GM11168 (cell line): ENCODE results near the gene SLC16A9.

Experiments used
- in situ Hi-C: fragments of 300-500 bp; cut with MboI; formaldehyde crosslinking; loops from one replicate; pipeline ENCODE4 v1.12.0; 2022; ENCODE audit warnings: low sequenced_read_pairs; ENCODE audit not compliant: unreplicated experiment

SLC16A9 gene

DNA sequence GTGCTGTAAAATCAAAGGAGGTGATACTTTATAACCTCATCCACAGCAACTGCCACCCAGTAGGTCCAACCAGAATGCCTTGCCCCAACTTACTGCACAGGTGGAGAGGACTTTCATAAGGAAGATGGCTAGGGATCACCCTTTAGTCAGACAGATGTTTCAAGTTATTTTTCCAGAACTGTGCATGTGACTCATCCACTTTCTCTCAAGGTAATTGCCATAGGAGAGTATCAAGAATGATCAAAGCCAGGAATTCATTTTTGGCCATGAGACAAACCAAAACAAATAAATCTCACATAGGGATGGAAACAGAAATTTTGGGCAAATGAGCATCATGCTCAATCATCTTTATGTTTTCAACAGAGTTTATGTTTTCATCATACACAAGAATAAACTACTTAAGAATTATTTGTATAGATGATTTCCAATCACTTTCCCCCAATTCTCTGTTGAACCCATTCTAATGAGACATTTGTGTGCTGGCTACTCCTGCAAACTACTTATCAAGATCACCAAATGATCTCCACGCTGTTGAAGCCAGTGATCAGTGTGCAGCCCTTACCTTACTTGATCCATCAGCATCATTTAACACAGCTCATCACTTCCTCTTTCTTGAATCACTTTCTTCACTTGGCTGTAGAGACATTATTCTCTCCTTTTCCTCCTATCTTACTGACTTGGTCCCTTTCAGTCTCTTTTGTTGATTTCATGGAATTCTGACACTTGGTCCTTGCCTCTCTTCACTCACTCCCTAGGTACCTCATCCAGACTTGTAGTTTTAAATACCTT lies 74.0 kb downstream of the SLC16A9 start:
- in situ Hi-C loops: loop anchor here (25.0 kb wide), 2 partner anchors 402 to 577 kb away; no protein-coding TSS in a partner anchor

GRCh38 chr10:59634102-59634501 lies 75.5 kb downstream of the SLC16A9 start:
- in situ Hi-C loops: loop anchor here (25.0 kb wide), 2 partner anchors 403 to 578 kb away; no protein-coding TSS in a partner anchor

GRCh38 chr10:59633063-59633462 lies 76.6 kb downstream of the SLC16A9 start:
- in situ Hi-C loops: loop anchor here (25.0 kb wide), 2 partner anchors 404 to 579 kb away; no protein-coding TSS in a partner anchor

GRCh38 chr10:59631882-59632807 lies 77.5 kb downstream of the SLC16A9 start:
- in situ Hi-C loops: loop anchor here (25.0 kb wide), 2 partner anchors 405 to 580 kb away; no protein-coding TSS in a partner anchor

- in situ Hi-C loops: loop anchor here (25.0 kb wide), 2 partner anchors 406 to 581 kb away; no protein-coding TSS in a partner anchor
These were observed 78.4 kb downstream of the SLC16A9 start for GRCh38 chr10:59631237-59631636.

DNA sequence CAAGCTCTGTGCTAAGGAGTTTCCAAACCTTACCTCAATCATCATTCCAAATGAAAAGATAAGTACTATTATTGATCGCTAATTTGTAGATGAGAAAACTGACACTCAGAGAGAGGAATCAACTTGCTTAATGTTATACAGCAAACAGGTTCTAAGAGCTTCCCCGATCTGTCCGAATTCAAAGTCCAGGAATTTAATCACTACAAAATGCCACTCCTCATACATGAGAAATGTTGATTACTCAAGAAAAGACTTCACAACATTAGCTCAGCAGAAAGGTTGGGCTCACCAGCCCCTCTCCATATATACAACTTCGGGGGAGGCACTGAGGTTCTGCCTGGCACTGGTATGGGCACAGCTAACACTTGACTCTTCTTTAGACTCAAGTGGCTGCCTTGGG lies 80.7 kb downstream of the SLC16A9 start:
- in situ Hi-C loops: loop anchor here (10.0 to 25.0 kb wide), 3 partner anchors 176 to 583 kb away; no protein-coding TSS in a partner anchor

DNA sequence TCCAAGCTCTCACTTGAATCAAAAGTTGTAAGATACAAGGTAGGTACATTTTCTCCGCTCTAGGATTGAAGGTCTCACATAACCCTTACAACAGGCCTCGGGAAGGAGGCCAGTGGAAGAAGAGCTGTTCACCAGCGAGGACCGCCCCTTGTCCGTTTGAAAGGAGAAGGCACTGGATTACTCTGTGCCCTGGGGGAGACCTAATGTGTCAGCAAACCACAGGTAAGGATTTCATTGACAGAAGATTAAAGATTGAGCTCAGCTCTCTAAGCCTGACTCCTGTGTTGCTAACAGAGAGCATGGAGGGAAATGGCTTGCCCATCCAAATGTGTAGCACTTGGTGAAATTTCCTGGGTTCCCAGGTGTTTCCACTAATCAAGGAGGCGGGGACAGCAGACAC lies 81.2 kb downstream of the SLC16A9 start:
- in situ Hi-C loops: loop anchor here (10.0 to 25.0 kb wide), 3 partner anchors 176 to 584 kb away; no protein-coding TSS in a partner anchor

DNA sequence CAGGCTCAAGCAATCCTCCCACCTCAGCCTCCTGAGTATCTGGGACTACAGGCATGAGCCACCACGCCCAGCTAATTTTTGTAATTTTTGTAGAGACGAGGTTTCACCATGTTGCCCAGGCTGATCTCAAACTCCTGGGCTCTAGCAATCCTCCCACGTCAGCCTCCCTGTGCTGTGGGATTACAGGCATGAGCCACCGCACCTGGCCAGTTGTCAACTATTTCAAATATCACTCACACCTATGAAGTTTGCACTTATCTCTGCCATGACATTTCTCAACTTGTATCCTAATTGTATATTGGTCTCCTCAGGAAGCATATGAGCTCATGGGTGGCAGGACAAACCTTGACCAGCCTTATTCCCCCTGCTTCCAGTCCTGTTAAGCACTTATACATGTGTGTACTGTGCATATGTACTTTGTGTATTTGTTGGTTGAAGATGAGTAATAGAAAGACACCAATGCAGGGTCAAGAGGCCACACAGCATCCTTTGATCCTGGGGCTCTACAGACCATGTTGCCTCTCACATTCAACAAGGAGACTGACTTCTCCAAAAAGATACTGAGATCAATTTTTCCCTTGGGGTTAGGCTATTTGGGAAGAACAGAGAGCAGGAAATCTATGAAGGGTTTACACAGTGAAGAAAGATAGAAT lies 82.2 kb downstream of the SLC16A9 start:
- in situ Hi-C loops: loop anchor here (10.0 to 25.0 kb wide), 3 partner anchors 177 to 585 kb away; no protein-coding TSS in a partner anchor

- in situ Hi-C loops: loop anchor here (10.0 to 25.0 kb wide), 3 partner anchors 178 to 586 kb away; no protein-coding TSS in a partner anchor
These were observed 83.2 kb downstream of the SLC16A9 start for GRCh38 chr10:59626523-59626869.

DNA sequence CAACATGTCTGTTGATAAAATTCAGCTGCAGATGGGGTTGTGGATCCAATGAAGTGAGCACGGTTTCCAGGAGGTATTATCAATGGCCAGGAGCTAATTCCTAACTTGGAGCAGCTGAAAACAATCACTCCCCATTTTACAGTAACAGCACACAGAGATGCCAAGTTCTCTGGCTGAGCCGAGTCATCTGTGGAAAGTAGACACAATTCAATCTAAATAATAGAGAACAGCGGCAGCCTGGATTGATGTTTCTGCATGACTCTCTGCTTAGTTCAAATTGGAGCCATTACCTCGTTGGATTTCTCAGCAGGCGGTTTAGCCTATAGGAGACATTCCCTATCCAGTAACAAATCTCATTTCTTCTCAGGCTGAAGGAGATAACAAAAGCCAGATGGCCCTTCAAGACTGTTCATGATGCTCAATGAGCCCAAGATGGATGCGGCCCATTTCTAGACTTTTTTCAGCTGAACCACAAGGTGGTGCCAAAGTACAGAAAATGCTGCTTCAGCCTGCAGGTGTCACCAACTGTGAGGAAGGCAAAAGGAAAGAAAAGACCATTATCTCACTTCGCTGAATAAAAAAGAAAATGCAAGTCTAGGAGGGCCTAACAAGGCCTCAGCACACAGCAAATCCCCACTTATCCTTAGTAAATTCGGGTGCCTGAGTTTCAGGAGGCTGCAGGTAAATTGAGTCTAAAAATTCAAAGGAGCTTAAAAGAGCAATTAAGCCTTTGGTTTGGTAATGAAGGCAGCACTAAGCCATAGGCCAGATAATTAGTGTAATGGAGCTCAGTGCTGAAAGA lies 83.7 kb downstream of the SLC16A9 start:
- in situ Hi-C loops: loop anchor here (10.0 to 25.0 kb wide), 3 partner anchors 179 to 586 kb away; no protein-coding TSS in a partner anchor

DNA sequence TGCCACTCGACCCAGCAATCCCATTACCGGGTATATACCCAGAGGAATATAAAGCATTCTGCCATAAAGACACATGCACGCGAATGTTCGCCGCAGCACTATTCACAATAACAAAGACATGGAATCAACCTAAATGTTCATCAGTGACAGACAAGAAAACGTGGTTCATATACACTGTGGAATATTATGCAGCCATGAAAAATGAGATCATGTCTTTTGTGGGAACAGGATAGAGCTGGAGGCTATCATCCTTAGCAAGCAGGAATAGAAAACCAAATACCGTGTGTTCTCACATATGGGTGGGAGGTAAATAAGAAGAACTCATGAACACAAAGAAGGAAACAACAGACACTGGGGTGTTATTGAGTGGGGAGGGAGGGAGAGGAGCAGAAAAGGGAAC lies 84.7 kb downstream of the SLC16A9 start:
- in situ Hi-C loops: loop anchor here (10.0 to 25.0 kb wide), 4 partner anchors 180 to 663 kb away; no protein-coding TSS in a partner anchor

- in situ Hi-C loops: loop anchor here (10.0 to 25.0 kb wide), 2 partner anchors 181 to 662 kb away; no protein-coding TSS in a partner anchor
These were observed 85.5 kb downstream of the SLC16A9 start for GRCh38 chr10:59624136-59624535.

DNA sequence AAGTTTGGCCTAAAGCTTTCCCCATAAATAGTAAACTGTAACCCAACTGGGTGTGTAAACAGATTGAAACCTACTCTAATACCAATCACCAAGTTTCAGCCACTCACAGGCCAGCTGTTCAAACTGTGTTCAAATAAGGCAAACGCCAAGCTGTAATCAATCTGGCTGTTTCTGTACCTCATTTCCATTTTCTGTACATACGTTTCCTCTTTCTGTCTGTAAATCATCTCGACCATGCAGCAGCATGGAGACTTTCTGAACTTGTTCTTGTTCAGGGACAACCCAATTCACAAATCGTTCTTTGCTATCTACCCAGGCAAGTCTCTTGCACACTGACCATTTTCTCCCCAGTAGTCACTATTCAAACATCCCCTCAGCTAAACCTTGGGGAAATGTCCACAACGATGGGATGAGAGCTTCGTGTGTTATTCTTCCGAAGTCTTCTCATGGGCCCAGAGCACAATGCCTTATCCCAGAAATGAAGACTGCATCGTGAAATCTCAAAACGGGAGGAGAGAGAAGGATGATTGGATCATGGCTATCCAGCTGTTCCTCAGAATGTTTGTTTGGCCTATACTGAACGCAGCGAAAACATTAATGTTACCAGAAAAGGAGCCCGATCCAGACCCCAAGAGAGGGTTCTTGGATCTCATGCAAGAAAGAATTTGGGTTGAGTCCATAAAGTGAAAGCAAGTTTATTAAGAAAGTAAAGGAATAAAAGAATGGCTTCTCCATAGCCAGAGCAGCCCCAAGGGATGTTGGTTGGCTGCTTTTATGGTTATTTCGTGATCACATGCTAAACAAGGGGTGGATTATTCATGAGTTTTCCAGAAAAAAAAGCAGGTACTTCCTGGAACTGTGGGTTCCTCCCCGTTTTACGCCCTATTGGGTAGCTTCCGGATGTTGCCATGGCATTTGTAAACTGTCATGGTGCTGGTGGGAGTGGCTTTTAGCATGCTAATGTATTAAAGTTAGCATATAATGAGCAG lies 86.2 kb downstream of the SLC16A9 start:
- in situ Hi-C loops: loop anchor here (10.0 to 25.0 kb wide), 2 partner anchors 181 to 661 kb away; no protein-coding TSS in a partner anchor

DNA sequence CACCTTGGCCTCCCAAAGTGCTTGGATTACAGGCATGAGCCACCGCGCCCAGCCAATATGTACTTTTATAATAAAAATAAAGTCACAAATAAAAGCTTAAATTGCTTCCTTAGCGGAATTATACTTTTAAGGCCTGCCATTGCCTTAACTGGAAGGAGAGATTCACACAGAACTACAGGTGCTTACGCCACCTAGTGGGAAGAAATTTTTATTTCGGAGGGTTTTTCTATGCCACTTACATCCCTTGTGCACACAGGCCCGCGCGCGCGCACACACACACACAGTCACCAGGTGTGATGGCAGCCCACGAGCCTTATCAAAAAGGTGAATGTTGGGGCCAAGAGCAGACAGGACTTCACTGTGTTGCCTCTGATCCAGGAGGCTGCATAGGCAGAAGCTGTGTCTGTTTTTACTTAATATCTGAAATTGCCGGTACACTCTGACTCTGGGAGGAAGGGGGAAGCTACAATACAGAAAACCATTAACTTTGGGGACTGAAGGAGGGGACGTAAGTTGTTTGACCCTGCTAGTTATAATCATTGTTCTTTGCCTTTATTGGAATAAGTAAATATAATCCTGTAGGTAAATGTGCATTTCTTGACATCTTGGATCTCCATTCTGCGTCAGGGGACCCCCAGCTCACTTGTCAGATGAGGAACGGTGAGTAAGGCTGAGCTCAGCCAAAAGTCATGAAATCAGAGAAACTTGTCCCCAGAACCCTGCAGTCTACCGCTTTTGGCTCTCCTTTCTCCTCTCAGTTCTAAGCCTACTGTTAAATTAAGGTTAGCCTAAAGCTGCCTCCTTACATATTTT lies 87.1 kb downstream of the SLC16A9 start:
- in situ Hi-C loops: loop anchor here (10.0 to 25.0 kb wide), 2 partner anchors 182 to 660 kb away; no protein-coding TSS in a partner anchor

GRCh38 chr10:59621771-59622170 lies 87.9 kb downstream of the SLC16A9 start:
- in situ Hi-C loops: loop anchor here (10.0 to 25.0 kb wide), 2 partner anchors 183 to 659 kb away; no protein-coding TSS in a partner anchor

- in situ Hi-C loops: loop anchor here (25.0 kb wide), 1 partner anchor 656 kb away; no protein-coding TSS in a partner anchor
These were observed 91.0 kb downstream of the SLC16A9 start for GRCh38 chr10:59618666-59619065.
